GM12801 (cell line): ENCODE measurements around the gene LGALS1.

ENCODE experiments used
- TF ChIP-seq, protein P1 (sequence below): IDR thresholded peaks from one replicate; pipeline ENCODE4 v1.5.1; 2011; ENCODE audit warnings: control low read depth; ENCODE audit not compliant: insufficient read length; ENCODE audit errors: extremely low read depth

Gene LGALS1

DNA sequence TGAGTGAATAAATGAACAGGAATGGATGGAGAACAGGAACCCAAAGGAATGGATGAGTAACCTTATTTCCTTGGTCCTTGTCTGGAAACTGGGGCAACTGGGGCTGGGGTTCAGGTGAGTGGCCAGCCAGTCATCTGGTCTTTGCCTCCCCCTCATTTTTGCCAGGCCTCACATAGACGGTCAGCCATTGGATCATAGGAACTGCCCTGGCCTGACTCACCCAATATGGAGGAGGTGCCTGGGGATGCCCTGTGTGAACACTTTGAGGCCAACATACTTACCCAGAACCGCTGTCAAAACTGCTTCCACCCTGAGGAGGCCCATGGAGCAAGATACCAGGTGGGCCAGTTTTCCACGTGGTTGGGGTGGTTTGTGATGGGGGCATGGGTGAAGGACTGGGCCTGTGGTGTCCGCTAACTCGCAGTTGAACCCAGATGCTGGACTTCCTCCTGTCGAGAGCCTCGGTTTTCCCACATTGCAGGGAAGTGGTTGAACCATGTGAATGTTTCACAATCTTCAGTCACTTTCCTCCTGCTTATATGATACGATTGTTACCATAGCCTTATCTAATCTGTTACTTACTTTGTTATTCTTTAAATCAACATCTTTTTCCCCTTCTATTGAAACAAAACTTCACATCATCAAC, 25.8 kb downstream of the LGALS1 start:
- TF ChIP-seq, protein P1, sequence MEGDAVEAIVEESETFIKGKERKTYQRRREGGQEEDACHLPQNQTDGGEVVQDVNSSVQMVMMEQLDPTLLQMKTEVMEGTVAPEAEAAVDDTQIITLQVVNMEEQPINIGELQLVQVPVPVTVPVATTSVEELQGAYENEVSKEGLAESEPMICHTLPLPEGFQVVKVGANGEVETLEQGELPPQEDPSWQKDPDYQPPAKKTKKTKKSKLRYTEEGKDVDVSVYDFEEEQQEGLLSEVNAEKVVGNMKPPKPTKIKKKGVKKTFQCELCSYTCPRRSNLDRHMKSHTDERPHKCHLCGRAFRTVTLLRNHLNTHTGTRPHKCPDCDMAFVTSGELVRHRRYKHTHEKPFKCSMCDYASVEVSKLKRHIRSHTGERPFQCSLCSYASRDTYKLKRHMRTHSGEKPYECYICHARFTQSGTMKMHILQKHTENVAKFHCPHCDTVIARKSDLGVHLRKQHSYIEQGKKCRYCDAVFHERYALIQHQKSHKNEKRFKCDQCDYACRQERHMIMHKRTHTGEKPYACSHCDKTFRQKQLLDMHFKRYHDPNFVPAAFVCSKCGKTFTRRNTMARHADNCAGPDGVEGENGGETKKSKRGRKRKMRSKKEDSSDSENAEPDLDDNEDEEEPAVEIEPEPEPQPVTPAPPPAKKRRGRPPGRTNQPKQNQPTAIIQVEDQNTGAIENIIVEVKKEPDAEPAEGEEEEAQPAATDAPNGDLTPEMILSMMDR, result no peak

DNA sequence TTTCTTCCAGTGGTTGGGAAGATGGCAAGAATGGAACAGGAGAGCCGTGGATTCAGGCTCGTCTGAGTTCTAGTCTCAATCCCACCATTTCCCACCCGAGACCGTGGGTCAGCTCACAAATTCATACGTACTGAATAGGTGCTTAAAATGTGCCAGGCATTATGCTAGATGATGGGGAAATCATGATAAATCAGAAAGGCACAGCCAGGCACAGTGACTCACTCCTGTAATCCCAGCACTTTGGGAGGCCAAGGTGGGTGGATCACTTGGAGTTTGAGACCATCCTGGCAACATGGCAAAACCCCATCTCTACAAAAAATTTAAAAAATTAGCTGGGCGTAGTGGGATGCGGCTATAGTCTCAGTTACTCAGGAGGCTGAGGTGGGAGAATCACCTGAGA, 28.5 kb downstream of the LGALS1 start:
- TF ChIP-seq, protein P1, result no peak

DNA sequence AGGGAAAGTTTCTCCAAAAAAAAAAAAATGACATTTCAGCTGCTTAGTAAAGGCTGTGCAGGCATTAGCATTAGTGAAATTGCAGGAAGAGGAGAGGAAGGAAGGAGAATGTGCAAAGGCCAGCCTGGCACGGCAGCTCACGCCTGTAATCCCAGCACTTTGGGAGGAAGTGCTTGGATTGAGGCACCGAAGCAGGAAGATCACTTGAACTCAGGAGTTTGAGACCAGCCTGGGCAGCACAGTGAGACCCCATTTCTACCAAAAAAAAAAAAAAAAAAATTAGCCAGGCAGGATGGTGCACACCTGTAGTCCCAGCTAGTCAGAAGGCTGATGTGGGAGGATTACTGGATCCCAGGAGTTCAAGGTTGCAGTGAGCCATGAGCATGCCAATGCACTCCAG, 29.2 kb downstream of the LGALS1 start:
- TF ChIP-seq, protein P1, result no peak

DNA sequence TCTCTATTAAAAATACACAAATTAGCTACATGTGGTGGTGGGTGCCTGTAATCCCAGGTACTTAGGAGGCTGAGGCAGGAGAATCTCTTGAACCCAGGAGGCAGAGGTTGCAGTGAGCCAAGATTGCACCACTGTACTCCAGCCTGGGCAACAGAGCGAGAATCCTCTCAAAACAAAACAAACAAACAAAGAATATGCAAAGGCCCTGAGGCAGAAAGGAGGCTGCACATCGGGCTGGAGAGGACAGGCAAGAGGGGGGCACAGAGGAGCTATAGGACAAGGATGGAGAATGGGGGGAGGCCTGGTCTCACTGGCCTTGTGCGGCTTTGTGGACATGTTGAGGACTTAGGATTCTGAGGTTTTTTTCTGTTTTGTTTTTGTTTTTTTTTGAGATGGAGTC, 29.8 kb downstream of the LGALS1 start:
- TF ChIP-seq, protein P1, result no peak

DNA sequence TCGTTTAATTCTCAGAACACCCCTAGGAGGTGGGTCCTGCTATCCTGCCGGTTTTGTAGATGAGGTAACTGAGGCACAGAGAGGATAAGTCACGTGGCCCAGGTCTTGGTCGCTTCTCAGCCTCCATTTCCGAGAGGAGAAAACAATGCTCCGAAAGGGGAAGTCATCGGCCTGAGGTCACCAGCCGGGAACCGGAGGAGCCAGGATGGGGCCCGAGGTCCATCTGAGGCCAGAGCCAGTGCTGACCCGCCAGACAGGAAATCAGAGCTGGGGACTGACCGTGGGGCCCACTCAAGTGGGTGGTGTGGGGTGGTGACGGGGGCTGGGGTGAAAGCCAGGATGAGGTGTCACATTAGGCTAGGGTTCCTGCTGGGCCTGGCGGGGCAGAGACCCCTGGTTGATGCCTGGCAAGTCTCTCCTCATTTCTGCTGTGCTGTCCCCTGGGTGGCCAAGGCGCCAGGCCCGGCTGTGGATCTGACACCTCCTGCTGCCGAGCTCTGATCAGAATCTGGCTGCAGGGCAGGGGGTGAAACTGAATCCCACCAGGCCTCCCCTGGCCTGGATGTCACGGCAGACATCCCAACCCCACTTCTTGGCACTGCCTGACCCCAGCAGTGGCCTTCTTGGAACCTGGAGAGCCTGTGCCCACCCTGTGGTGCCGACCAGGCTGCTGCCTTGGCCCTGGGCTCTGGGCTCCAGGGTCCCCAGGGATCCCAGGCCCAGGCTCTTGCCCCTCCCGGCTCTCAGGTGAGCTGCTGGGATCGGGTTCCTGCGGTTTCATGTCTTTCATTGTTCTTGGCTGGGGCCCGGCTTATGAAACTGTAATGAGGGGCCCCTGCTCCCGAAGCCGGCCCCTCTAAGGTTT, 33.4 kb downstream of the LGALS1 start:
- TF ChIP-seq, protein P1, result no peak

DNA sequence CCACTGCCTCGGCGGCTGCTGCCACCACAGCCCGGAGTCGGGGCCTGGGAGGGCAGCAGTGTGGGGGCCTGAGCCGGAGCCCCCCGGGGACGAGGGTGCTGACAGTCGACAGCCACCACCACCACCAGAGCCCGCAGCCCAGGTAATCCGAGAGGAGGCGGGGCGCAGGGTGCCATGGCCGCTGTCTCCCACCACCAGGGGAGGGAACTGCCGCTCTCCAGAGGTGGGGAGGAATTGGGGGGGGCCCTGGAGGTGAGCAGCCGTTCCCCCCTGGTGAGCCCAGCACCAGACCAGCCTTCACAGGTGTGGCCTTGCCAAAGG, 34.0 kb downstream of the LGALS1 start:
- TF ChIP-seq, protein P1, result no peak

DNA sequence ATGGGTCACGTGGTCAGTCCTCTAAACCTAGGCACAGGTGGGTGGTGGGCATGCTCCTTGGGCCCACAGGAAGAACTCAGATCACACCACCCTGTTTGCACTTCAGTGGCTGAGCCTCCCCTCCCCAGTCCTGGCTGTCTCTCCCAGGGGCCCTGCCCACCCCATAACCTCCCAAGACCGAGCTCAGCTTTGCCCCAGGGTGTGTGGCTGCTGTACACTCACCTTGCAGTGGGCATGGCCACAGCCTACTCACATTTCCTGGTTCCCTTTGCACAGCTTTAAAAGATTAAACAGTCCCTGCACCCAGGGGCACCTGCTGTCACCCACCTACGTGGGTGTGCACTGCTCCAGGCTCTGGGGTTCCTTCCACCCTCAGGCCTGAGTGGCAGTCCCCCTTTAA, 35.2 kb downstream of the LGALS1 start:
- TF ChIP-seq, protein P1, result no peak
